Measurements from ENCODE around the gene MND1.

The MND1 gene, protein sequence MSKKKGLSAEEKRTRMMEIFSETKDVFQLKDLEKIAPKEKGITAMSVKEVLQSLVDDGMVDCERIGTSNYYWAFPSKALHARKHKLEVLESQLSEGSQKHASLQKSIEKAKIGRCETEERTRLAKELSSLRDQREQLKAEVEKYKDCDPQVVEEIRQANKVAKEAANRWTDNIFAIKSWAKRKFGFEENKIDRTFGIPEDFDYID

DNA sequence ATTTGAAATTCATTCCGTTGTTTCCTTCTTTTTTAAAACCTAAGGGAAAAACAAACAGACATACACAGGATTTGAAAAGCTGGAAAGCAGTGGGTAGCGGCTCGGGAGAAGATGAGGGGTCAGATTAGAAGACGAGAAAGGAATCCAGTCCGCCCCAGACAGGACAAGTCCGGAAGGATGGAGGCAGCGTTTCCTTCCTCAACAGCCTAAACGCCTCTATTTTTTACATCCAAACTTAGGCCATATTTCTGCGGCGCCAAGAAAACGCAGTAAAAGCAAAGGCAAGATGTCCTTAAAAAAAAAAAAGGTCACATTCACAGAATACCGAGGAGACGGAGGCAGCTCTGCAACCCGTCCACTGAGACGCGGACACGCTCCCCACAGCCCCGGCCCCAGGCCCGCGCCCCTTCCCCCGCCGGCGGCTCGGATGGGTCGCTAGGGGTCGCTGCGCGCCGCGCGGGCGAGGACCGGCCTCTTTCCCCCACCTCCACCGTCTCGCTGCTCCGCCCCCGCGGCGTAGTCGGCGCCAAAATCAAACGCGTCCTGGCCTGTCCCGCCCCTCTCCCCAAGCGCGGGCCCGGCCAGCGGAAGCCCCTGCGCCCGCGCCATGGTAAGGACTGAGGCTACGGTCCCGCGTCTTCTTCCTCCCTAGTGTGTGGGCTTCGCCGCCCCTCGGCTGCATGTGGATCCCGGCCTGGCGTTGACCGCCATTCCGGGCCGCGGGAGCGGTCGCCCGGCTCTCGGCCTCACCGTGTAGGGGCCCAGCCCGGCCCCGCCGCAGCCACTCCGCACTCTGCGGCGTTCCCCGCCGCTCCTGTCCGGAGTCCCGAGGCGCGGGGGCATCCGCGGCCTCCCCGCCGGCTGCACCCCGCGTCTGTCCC lies at the start of gene MND1:
Gene MND1 (plus strand): TSS at position 558 of the 881 bp plus-strand sequence. CDS start 50 bp downstream, at position 608.
- no peak for FAIRE-seq

GRCh38 chr4:153295131-153295755 lies 49.2 kb upstream of the MND1 start:
- FAIRE-seq: no peak

DNA sequence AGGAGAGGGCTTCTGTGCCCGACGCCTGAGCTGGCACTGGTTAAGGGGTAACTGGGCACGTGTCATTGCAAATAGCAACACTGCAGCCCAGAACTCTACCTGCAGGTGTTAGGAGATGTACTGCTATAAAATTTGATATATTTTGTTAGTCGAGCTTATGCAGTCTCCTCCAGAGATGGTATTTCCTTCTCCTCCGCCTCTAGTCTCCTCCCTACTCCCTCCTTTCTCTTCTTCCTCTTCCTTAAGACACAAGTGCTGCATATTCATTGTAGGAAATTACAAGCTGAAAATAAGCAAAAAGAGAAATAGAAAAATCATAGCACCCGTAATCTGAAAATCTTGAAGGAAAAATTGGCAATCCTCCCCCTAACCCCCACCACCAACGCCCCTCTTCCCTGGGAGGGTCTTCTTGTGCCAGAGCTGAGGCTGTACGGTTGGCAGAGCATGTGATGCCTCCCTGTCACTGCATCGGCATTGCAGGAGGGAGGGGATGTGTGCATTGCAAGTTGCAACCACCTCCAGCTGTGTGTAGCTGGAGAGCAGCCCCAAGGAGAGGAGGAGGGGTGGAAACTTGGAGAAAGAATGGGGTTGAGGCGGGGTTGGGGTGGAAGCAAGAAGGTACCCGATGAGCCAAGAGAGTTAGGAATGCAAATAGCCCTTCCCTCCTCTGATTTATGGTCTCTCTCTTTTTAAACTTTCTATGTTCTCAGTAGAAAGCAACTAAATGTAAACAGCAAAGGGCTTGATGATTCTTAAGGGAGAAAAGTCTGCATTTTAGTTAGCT lies 48.3 kb upstream of the MND1 start:
- no peak for FAIRE-seq

GRCh38 chr4:153297116-153297515 lies 47.4 kb upstream of the MND1 start:
- FAIRE-seq: no peak

GRCh38 chr4:153310793-153311192 lies 33.7 kb upstream of the MND1 start:
- no peak for FAIRE-seq

- FAIRE-seq: no peak
Measured at GRCh38 chr4:153314915-153315314, 29.6 kb upstream of the MND1 start.

GRCh38 chr4:153318696-153319320 lies 25.7 kb upstream of the MND1 start:
- no peak for FAIRE-seq

- FAIRE-seq: no peak
Measured at GRCh38 chr4:153322791-153323190, 21.7 kb upstream of the MND1 start.

DNA sequence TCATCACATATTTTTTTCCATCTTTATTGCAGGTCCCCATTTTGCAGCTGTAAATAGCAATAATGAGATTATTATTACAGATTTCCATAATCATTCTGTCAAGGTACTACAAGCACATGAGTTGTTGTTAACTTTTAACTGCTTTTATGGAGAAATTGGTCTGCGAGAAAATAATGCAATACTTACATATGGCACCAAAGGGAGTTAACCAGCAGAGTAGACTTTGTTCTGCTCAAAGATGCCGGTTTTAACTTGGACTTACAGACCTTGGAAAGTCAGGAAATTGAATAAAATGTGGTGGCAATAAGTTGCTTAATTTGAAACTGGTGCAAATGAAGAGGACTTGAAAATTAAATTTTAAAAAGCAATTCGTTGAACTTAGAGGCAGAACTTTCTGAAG lies 20.4 kb upstream of the MND1 start:
- no peak for FAIRE-seq

DNA sequence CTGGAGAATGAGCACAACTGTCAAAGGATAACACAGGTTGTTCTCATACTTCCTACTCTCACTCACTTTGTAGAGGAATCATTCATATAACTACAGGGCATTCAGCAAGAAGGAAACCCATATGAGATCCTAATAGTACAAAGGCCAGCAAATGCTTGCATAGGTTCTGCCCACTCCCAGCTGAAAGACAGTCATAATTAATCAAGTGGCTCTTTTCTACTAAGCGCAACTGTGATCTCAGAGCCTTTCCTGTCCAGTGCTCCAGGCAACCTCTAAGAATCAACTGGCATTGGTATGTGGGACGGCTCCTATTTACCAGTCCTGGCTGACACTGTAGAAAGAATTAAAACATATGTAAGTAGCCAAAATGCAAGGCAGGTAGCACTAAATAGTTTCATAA lies 18.9 kb upstream of the MND1 start:
- FAIRE-seq: no peak

DNA sequence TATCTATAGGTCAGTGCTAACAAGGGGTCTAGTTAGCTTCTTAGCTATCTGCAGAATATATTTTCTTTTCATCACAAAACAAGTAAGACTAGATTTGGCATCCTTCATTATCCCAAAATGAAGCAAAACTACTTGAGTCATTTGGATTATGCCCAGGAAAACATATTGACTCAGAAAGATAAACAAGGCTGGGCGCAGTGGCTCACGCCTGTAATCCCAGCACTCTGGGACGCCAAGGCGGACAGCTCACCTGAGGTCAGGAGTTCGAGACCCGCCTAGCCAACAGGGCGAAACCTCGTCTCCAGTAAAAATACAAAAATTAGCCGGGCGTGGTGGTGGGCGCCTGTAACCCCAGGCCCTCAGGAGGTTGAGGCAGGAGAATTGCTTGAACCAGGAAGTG lies 18.0 kb upstream of the MND1 start:
- no peak for FAIRE-seq

DNA sequence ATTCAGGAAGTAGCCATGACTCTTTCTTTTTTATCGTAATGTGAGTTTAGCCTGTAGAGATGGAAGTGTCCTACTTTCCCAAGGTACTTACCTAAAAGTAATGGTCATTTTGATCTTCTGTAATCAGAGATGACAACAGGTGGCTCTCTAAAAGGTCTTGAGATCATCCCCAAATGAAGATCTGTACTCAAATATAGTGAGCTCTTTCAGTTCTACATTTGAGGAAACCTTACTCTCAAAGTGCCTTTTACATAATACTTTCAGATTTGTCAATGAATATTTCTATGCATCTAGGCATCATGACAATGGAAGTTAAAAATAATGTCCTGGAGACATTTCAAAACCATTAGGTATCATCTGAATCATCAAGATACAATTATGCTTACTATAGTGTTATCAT lies 17.2 kb upstream of the MND1 start:
- FAIRE-seq: no peak

DNA sequence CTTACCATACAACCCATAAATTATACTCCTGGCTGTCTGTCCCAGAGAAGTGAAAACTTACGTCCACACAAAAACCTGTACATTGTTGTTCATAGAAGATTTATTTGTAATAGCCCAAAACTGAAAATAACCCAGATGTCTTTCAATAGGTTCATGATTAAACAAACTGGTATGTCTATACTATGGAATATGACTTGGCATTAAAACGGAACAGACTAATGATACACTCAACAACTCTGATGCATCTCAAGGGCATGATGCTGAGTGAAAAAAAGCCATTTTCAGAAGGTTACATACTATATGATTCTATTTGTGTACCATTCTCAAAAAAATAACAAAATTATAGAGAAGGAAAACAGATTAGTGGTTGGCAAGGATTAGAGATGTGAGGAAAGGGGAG lies 11.6 kb upstream of the MND1 start:
- FAIRE-seq: no peak

GRCh38 chr4:153333874-153334273 lies 10.6 kb upstream of the MND1 start:
- no peak for FAIRE-seq

DNA sequence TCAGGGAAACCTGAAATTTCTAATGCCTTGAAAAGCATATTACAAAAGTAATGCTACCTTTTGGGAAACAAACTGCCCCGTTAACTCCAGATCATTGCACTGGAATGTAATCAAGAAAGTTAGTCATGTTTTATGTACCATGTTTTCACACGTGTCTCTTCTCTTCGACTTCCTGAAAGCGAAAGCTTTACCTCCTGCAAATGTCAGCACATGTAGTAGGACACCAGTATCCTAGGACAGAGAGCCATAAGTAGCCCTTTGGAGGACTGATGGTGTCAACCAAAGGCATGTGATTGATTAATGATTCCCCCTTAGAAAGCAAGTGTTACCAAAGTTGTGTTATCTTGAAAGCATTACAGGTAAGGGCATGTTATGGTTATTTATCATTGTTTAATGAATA lies 8.8 kb upstream of the MND1 start:
- no peak for FAIRE-seq

GRCh38 chr4:153337686-153338085 lies 6.8 kb upstream of the MND1 start:
- FAIRE-seq: no peak

GRCh38 chr4:153341575-153342090 lies 2.9 kb upstream of the MND1 start:
- no peak for FAIRE-seq

GRCh38 chr4:153342751-153343552 lies 1.5 kb upstream of the MND1 start:
- no peak for FAIRE-seq

GRCh38 chr4:153345012-153345981 lies 809 bp downstream of the MND1 start:
- no peak for FAIRE-seq

GRCh38 chr4:153346031-153346430 lies 1.5 kb downstream of the MND1 start:
- no peak for FAIRE-seq

All from colon (tissue), 2 donors.